Non-pigmented ciliary epithelial cell (primary cell): ENCODE measurements around the gene TOMM70.
"Not testable (repeated sequence)": the region's sequence is repeated elsewhere in the genome, so short reads cannot be mapped to it uniquely, and the experiment has no call there.

Experiments
- DNase-seq: peaks from one replicate; pipeline ENCODE4 v3.0.0-alpha.2; 2010; ENCODE audit warnings: low read depth

Gene TOMM70

GRCh38 chr3:100361897-100362296 is 39.0 kb downstream of the TOMM70 start:
- no peak for DNase-seq

GRCh38 chr3:100360757-100361496 is 40.0 kb downstream of the TOMM70 start:
- no peak for DNase-seq

- no peak for DNase-seq
Observed at GRCh38 chr3:100359035-100359434, 41.9 kb downstream of the TOMM70 start.

- DNase-seq = no peak
Observed at GRCh38 chr3:100358413-100358812, 42.5 kb downstream of the TOMM70 start.

- no peak for DNase-seq
Observed at GRCh38 chr3:100354850-100355249, 46.0 kb downstream of the TOMM70 start.

GRCh38 chr3:100352296-100353231 is 48.3 kb downstream of the TOMM70 start:
- peak; percentile 28 for DNase-seq

- DNase-seq = not testable (repeated sequence)
Observed at GRCh38 chr3:100351770-100352169, 49.1 kb downstream of the TOMM70 start.

- no peak for DNase-seq
Observed at GRCh38 chr3:100348727-100349126, 52.2 kb downstream of the TOMM70 start.

- DNase-seq = no peak
Observed at GRCh38 chr3:100340527-100340926, 60.4 kb downstream of the TOMM70 start.

- DNase-seq = no peak
Observed at GRCh38 chr3:100339786-100340185, 61.1 kb downstream of the TOMM70 start.

GRCh38 chr3:100338911-100339310 is 62.0 kb downstream of the TOMM70 start:
- no peak for DNase-seq

- not testable (repeated sequence) for DNase-seq
Observed at GRCh38 chr3:100336229-100336628, 64.7 kb downstream of the TOMM70 start.

- DNase-seq = no peak
Observed at GRCh38 chr3:100335434-100335833, 65.5 kb downstream of the TOMM70 start.

- no peak for DNase-seq
Observed at GRCh38 chr3:100334488-100335351, 66.2 kb downstream of the TOMM70 start, which contains the start of gene NIT2. NIT2 (plus strand) TSS chr3:100334757; CDS start chr3:100334792, 35 bp downstream.

- no peak for DNase-seq
Observed at GRCh38 chr3:100333970-100334487, 66.9 kb downstream of the TOMM70 start.

- no peak for DNase-seq
Observed at GRCh38 chr3:100333051-100333450, 67.8 kb downstream of the TOMM70 start.

- DNase-seq = no peak
Observed at GRCh38 chr3:100331660-100332059, 69.2 kb downstream of the TOMM70 start.

- no peak for DNase-seq
Observed at GRCh38 chr3:100330651-100331050, 70.2 kb downstream of the TOMM70 start.

GRCh38 chr3:100329800-100330489 is 70.9 kb downstream of the TOMM70 start:
- DNase-seq = no peak

- not testable (repeated sequence) for DNase-seq
Observed at GRCh38 chr3:100327377-100327776, 73.5 kb downstream of the TOMM70 start.

- DNase-seq = no peak
Observed at GRCh38 chr3:100325827-100326226, 75.1 kb downstream of the TOMM70 start.
